ENCODE results near the gene ACBD6. TPM values are rescaled to one million over a fixed set of nuclear protein-coding genes. Genes with fewer than 3 reads are reported as not detected.

Gene ACBD6
- total and polyA plus RNA-seq, 9 donors: 31.0 to 56.0 (median 42.7) TPM

GRCh38 chr1:180527101-180527669 is 24.8 kb upstream of the ACBD6 start:
- no peak for DNase-seq
- intact Hi-C loops (cut with DNase I): loop anchor here (10.0 kb wide), 3 partner anchors 628 to 648 kb away; no protein-coding TSS in a partner anchor

GRCh38 chr1:180525715-180526039 is 23.3 kb upstream of the ACBD6 start:
- H3K9me3 ChIP-seq: no peaks in the 10 kb centered on the region
- 19 to 23% (median 20%) methylated on average over 2 of the region's 2 CpGs for WGBS, 3 donors
- H3K27me3 ChIP-seq: no peaks in the 10 kb centered on the region
- DNase-seq: no peak
- intact Hi-C loops (cut with DNase I): loop anchor here (10.0 kb wide), 3 partner anchors 629 to 649 kb away; no protein-coding TSS in a partner anchor
- H3K4me1 ChIP-seq (ENCODE audit: insufficient read depth): no peaks in the 10 kb centered on the region
- TF ChIP-seq EP300 (IDR thresholded peaks at IDR 0.05) (no peak), POLR2A (IDR thresholded peaks at IDR 0.05) (no peak), CTCF (IDR thresholded peaks at IDR 0.05) (no peak)
- H3K27ac ChIP-seq: no peak overlapping the region
- no peak overlapping the region for H3K4me3 ChIP-seq
- H3K36me3 ChIP-seq: no peaks in the 10 kb centered on the region

More at GRCh38 chr1:180527101-180527669, 24.8 kb upstream of the ACBD6 start:
- Histone ChIP-seq H3K36me3 (no peaks in the 10 kb centered on the region), H3K27ac (no peak overlapping the region), H3K4me1 (ENCODE audit: insufficient read depth) (no peaks in the 10 kb centered on the region), H3K27me3 (no peaks in the 10 kb centered on the region), H3K9me3 (no peaks in the 10 kb centered on the region), H3K4me3 (no peak overlapping the region)
- TF ChIP-seq EP300 (IDR thresholded peaks at IDR 0.05) (no peak), CTCF (IDR thresholded peaks at IDR 0.05) (no peak), POLR2A (IDR thresholded peaks at IDR 0.05) (no peak)
- 44 to 52% (median 51%) methylated on average over 5 of the region's 5 CpGs for WGBS, 3 donors

GRCh38 chr1:180524915-180525714 is 22.7 kb upstream of the ACBD6 start:
- H3K27me3 ChIP-seq: no peaks in the 10 kb centered on the region
- 67 to 74% (median 67%) methylated on average over 7 of the region's 7 CpGs for WGBS, 3 donors
- H3K4me3 ChIP-seq: no peak overlapping the region
- no peak for DNase-seq
- no peaks in the 10 kb centered on the region for H3K9me3 ChIP-seq
- no peaks in the 10 kb centered on the region for H3K4me1 ChIP-seq (ENCODE audit: insufficient read depth)
- no peak overlapping the region for H3K27ac ChIP-seq
- intact Hi-C loops (cut with DNase I): loop anchor here (10.0 kb wide), 3 partner anchors 630 to 650 kb away; no protein-coding TSS in a partner anchor
- H3K36me3 ChIP-seq: no peaks in the 10 kb centered on the region
- TF ChIP-seq CTCF (IDR thresholded peaks at IDR 0.05): no peak
- no peak for TF ChIP-seq EP300 (IDR thresholded peaks at IDR 0.05)
- TF ChIP-seq POLR2A (IDR thresholded peaks at IDR 0.05): no peak

GRCh38 chr1:180524160-180524914 is 22.0 kb upstream of the ACBD6 start:
- H3K4me1 ChIP-seq (ENCODE audit: insufficient read depth): no peaks in the 10 kb centered on the region
- WGBS, 3 donors: 63 to 71% (median 67%) methylated on average over 7 of the region's 7 CpGs
- no peaks in the 10 kb centered on the region for H3K9me3 ChIP-seq
- H3K27me3 ChIP-seq: no peaks in the 10 kb centered on the region
- intact Hi-C loops (cut with DNase I): loop anchor here (10.0 kb wide), 3 partner anchors 630 to 650 kb away; no protein-coding TSS in a partner anchor
- DNase-seq: no peak
- TF ChIP-seq CTCF (IDR thresholded peaks at IDR 0.05) (no peak), POLR2A (IDR thresholded peaks at IDR 0.05) (no peak), EP300 (IDR thresholded peaks at IDR 0.05) (no peak)
- no peaks in the 10 kb centered on the region for H3K36me3 ChIP-seq
- no peak overlapping the region for H3K27ac ChIP-seq
- no peak overlapping the region for H3K4me3 ChIP-seq
